HT-29 (cell line): Measurements from ENCODE around the gene FBXO33. TPM values are rescaled to one million over a fixed set of nuclear protein-coding genes. Genes with fewer than 3 reads are reported as not detected.

Experiments used
- DNase-seq: peaks from one replicate; pipeline ENCODE4 v3.0.0-alpha.2; 2015; ENCODE audit warnings: low spot score
- total RNA-seq: library from RNA; depleted of rRNA; stranded (reverse); fragments of >200 nt; shearing (Covaris generic); gene quantifications from 2 replicates; pipeline ENCODE4 v1.2.3, GENCODE V29; 2014

Gene FBXO33
- total RNA-seq, 1 experiment from 2014 or later: 17.1 TPM

GRCh38 chr14:39431416-39432178 lies 636 bp downstream of the FBXO33 start:
- peak; percentile 22 for DNase-seq

- no peak for DNase-seq
Measured at GRCh38 chr14:39430762-39431415, 1.3 kb downstream of the FBXO33 start.

DNA sequence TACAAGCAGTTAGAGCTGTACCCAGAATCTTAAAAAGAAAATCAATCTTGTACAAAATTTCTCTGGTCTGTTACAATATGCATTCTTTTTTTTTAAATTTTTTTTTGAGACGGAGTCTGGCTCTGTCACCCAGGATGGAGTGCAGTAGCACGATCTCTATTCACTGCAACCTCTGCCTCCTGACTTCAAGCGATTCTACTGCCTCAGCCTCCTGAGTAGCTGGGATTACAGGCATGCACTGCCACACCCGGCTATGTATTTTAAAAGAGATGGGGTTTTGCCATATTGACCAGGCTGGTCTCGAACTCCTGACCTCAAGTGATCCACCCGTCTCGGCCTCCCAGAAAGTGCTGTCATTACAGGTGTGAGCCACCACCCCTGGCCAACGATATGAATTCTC lies 4.1 kb downstream of the FBXO33 start:
- DNase-seq: no peak

GRCh38 chr14:39426605-39427004 lies 5.6 kb downstream of the FBXO33 start:
- peak; percentile 24 for DNase-seq

DNA sequence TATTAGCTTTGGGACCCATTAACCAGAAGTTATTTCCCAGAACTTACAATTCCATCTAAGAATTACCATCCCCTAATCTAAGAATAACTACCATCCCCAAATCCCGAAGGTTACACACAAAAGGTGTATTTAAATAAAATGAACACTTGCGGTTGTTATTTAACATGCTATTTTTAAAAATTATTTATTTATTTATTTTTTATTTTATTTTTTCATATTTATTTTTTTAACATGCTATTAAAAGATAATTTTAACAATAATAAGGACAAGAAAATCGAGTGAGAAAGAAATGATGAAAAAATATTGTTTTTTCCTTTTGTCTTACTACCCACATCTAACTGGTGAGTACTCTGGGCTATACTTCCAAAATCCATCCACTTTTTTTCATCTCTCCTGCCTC lies 6.3 kb downstream of the FBXO33 start:
- DNase-seq: no peak

DNA sequence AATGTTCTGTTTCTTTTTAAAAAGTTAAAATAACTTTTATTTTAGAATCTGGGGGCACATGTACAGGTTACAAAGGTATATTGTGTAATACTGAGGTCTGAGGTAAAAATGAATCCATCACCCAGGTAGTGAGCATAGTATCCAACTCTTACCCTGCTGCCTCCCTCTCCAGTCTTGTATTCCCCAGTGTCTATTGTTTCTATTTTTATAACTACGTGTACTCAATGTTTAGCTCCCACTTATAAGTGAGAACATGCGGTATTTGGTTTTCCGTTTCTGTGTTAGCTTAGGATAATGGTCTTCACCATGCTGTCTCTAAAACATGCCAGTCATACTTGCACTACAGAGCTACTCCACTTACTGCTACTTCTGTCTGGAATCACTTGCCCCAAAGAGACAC lies 8.4 kb downstream of the FBXO33 start:
- no peak for DNase-seq

- no peak for DNase-seq
Measured at GRCh38 chr14:39422243-39422642, 10.0 kb downstream of the FBXO33 start.

DNA sequence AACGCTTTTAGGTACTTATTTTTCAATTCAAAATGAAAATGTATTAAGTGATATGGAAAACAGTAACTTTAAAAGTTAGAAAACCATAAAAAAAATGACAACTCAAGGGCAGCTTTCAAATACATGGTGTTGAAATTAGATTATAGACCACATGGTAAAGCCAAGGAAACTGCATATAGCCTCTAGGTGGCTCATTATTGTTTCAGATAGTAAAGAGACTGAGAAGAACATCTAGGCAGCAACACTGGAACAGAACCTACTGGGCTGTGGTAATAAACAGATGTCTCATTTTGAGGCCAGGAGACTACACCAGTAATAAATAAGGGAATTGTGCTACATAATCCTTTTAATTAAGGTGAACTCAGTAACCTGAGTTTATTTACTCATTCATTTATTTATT lies 13.0 kb downstream of the FBXO33 start:
- DNase-seq: no peak

DNA sequence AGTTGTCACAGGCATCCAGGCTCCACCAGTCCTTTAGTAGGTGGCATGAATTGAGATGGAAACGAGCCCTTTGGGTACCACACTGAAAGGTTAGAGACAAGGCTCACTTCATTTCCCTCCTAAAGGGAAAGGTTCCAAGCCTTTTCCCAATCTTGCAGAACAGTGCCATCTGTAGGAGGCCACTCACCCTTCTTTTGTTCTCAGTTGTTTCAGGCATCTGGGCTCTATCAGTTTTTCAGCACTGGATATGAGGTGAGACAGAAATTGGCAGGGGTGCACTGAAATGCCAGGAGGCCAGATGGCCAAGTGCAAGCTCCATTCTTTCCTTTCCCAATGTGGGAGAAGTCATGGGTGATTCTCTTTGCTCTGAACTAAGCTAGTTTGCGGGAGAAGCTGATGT lies 15.2 kb downstream of the FBXO33 start:
- DNase-seq: no peak

DNA sequence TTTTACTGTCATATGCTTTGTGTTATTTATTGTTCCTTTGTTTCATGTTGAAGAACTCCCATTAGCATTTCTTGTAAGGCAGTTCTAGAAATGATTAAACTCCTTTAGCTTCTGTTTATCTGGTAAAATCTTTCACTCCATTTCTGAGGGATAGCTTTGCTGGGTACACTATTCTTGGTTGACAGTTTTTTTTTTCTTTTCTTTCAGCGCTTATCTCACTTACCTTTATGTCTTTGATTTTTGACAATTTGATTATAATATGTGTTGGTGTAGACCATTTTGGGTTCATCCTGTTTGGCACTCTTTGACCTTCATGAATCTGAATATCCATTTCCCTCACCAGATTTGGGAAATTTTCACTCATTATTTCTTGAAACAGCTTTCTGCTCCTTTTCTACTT lies 16.2 kb downstream of the FBXO33 start:
- no peak for DNase-seq

DNA sequence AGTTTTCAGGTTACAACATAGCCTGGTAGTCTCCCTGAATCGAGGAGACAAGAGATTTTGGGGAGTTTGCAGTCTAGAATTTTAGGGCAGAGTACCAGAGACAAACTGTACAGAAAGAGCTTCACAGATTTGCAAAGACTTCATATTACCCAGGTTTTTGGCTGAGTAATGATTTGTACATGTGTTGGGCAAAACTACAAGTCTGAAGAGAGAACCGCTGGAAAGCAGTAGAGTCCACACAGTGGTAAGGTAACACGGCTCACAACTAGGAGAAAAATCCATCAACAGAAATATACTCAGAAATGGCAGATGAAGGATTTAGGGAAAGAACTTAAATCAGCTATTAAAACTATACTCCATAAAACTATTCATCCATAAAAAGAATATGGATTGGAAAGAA lies 25.7 kb downstream of the FBXO33 start:
- no peak for DNase-seq

DNA sequence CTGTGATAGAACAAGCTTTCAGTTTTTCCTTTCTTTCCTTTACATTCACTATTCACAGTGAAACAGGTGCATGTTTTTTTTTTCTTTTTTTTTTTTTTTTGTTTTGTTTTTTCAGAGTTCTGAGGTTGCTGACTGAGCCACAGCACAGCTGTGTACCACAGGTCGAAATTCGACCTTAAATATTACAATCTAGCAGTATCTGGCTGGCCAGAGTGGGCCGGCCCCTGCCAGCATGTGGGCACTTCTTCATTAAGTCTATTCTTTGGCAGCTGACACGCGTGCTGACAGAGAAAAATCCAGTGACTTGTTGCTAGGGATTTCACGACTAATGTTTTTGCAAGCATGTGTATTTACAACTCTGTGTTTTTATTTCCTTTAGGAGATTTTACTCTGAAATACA lies 33.9 kb downstream of the FBXO33 start:
- DNase-seq: no peak

GRCh38 chr14:39396448-39396847 lies 35.8 kb downstream of the FBXO33 start:
- no peak for DNase-seq

DNA sequence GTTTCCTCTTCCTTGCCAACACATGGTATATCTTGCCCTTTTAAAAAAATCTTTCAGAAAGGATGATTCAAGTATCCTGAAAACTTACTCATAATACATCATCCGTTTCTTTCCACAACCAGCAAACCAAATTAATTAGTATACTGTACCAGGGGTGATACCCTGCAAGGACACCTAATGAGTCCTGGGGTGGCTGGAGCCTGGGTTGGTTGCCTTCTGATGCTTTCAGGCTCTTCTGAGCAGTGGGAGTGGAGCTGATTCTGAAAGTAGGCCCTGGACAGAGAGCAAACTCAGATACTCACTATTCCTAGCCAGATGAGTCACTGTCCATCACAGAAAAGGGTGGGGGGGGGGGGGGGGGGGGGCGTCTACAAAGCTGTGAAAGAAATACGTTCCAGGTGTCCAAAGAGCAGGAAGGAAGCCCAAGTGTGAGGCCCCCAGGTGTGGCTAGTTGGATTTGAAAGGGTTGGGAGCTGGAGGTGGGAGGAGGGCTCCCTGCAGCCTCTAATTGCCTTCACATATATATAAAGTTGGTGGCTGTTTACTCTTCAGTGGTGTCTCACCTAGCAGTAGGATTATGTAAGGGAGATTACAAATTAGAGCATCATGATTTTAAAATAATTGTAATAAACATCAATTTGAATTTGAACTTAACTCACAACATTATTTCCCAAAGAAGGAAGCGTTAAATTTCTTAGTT lies 36.5 kb downstream of the FBXO33 start:
- no peak for DNase-seq

GRCh38 chr14:39393289-39393688 lies 38.9 kb downstream of the FBXO33 start:
- DNase-seq: peak; percentile 4

GRCh38 chr14:39384177-39384576 lies 48.1 kb downstream of the FBXO33 start:
- no peak for DNase-seq

DNA sequence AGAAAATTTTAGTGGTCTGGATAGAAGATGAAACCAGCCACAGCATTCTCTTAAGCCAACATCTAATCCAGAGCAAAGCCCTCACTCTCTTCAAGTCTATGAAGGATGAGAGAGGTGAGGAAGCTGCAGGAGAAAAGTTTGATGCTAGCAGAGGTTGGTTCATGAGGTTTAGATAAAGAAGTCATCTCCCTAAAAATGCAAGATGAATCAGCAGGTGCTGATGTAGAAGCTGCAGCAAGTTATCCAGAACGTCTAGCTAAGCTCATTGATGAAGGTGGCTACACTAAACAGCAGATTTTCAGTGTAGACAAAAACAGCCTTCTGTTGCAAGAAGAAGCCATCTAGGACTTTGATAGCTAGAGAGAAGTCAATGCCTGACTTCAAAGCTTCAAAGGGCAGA lies 48.5 kb downstream of the FBXO33 start:
- DNase-seq: no peak

- DNase-seq: no peak
Measured at GRCh38 chr14:39383026-39383660, 49.1 kb downstream of the FBXO33 start.

DNA sequence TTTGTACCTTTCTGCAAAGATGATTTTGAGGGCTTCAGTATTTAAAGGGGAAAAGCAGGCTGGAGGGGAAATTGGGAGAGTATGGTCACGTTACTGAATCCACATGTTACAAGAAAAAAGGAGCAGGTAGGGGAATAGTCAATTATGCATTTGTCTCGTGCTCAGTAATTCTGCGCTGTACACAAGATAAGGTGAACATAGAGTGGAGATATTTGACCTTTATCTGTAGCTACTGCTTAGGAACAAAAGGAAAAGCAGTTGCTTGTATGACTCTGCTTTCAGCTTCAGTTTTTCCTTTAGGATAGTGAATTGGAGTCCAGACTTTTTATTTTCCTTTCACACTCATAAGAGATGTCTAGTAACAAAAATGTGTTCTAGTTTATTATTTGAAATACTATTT lies 49.8 kb downstream of the FBXO33 start:
- no peak for DNase-seq

- no peak for DNase-seq
Measured at GRCh38 chr14:39381366-39381765, 50.9 kb downstream of the FBXO33 start.

GRCh38 chr14:39376667-39377403 lies 55.4 kb downstream of the FBXO33 start:
- peak; percentile 5 for DNase-seq

DNA sequence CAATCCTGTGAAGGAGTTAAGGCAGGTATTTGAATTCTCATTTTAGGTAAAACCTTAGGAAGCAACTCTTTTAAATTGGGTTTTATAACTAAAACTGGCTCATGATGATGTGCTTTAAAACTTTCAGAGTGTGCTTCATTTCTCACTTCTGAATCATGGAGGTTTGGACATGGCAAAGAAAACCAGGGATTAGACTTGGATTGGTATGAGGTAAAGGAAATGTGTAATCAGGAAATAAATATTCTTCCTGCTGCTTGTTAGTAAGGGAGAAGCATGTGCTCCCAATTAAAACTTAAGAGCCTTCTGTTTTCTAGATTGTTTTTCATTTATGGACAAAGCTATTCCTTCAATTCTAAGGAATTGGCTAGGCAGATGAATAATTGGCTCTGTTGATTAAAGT lies 57.4 kb downstream of the FBXO33 start:
- DNase-seq: no peak
